GM12878 (cell line): ENCODE results near the gene IFI27L2. TPM values are rescaled to one million over a fixed set of nuclear protein-coding genes. Genes with fewer than 3 reads are reported as not detected.

Source experiments
- ATAC-seq: fragments of 200-7000 bp; cut with Tn5 transposase; 3 replicates; pipeline ENCODE4 v1.9.1; 2020; ENCODE audit warnings: mild to moderate bottlenecking, moderate library complexity
- BruUV-seq: library from RNA; stranded (reverse); fragments of 400-500 nt; replicated peaks from 2 replicates; lab custom pipeline; 2021; lab: Mats Ljungman, UMichigan
- CTCF ChIA-PET: fragments of 300-600 bp; sonication (Branson Sonifier 250); formaldehyde crosslinking; extraction: SDS; loops from one replicate; lab custom pipeline; 2021; ENCODE audit warnings: inconsistent platforms; lab: Yijun Ruan, JAX
- POLR2A ChIA-PET: fragments of 350-600 bp; formaldehyde crosslinking; extraction: SDS; loops from one replicate; lab custom pipeline; 2021; ENCODE audit warnings: inconsistent platforms; lab: Charles Lee
- RAD21 ChIA-PET: fragments of 300-600 bp; sonication (Branson Sonifier 250); formaldehyde crosslinking; loops from one replicate; lab custom pipeline; 2023; ENCODE audit warnings: antibody characterized with exemption; ENCODE audit not compliant: unreplicated experiment; lab: Charles Lee
- SMC1A ChIA-PET: fragments of 300-600 bp; sonication (Branson Sonifier 250); formaldehyde crosslinking; loops from one replicate; lab custom pipeline; 2023; ENCODE audit not compliant: unreplicated experiment, uncharacterized antibody; lab: Charles Lee
- DNase-seq: peaks from one replicate; pipeline ENCODE4 v3.0.0-alpha.2; 2011; ENCODE audit warnings: low read depth, low spot score
- FAIRE-seq: peaks from 3 replicates; lab custom pipeline; 2011; peaks lifted over from hg19 to GRCh38; lab: Jason Lieb, UNC
- H2AFZ ChIP-seq: 2 replicates; pipeline ENCODE4 v1.6.0; 2011; ENCODE audit warnings: low read depth, low read length, control low read depth; ENCODE audit not compliant: control insufficient read depth
- H3K27ac ChIP-seq: 2 replicates; pipeline ENCODE4 v1.5.1; 2011; ENCODE audit warnings: control low read depth; ENCODE audit not compliant: control insufficient read depth, insufficient read depth
- H3K27me3 ChIP-seq, 2 experiments: replicated peaks in 1 of 2; 2 replicates each; pipeline versions ENCODE4 v1.6.0 to v1.6.1; 2011; ENCODE audit warnings: low read length in 1 of 2; ENCODE audit not compliant: control insufficient read depth in 2 of 2, insufficient read depth in 2 of 2
- H3K36me3 ChIP-seq, 2 experiments: 2 replicates each; pipeline ENCODE4 v1.5.1; 2011; ENCODE audit warnings: low read length in 1 of 2; ENCODE audit not compliant: control insufficient read depth in 2 of 2, insufficient read depth in 2 of 2
- H3K4me1 ChIP-seq: 2 replicates; pipeline ENCODE4 v1.6.1; 2011; ENCODE audit warnings: mild to moderate bottlenecking, low read length, moderate library complexity, mixed read lengths; ENCODE audit not compliant: control insufficient read depth, insufficient read depth
- H3K4me2 ChIP-seq: 2 replicates; pipeline ENCODE4 v1.6.0; 2011; ENCODE audit warnings: control low read depth; ENCODE audit not compliant: control insufficient read depth, insufficient read depth
- H3K4me3 ChIP-seq: fragments of 200-600 bp; sonication (generic); 2 replicates; pipeline ENCODE4 v1.5.1; 2016
- H3K79me2 ChIP-seq: 2 replicates; pipeline ENCODE4 v1.6.0; 2011; ENCODE audit warnings: low read length; ENCODE audit not compliant: control insufficient read depth, insufficient read depth
- H3K9ac ChIP-seq: 2 replicates; pipeline ENCODE4 v1.8.0; 2011; ENCODE audit warnings: low read length, control low read depth, mixed read lengths; ENCODE audit not compliant: control insufficient read depth, insufficient read depth
- H3K9me3 ChIP-seq: replicated peaks from 3 replicates; pipeline ENCODE4 v1.5.1; 2011; ENCODE audit warnings: mild to moderate bottlenecking, low read length; ENCODE audit not compliant: control insufficient read depth, insufficient read depth
- H4K20me1 ChIP-seq: 2 replicates; pipeline ENCODE4 v1.6.0; 2011; ENCODE audit not compliant: control insufficient read depth, insufficient read depth
- BMI1 ChIP-seq: fragments of 450-650 bp; IDR thresholded peaks from 2 replicates; pipeline ENCODE4 v1.6.1; 2016; ENCODE audit warnings: mild to moderate bottlenecking, moderate library complexity, borderline replicate concordance
- EP300 ChIP-seq, 2 experiments: fragments of 150-350 bp in 1 of 2; IDR thresholded peaks; 2 replicates each; pipeline ENCODE4 v1.6.1; 2011 to 2012; ENCODE audit warnings: low read depth in 2 of 2, low read length in 2 of 2, borderline replicate concordance in 1 of 2, improper control_type of control experiment in 1 of 2, inconsistent platforms in 1 of 2; ENCODE audit not compliant: control insufficient read depth in 1 of 2
- ETV6 ChIP-seq, 2 experiments: fragments of 450-650 bp in 1 of 2; IDR thresholded peaks in 1 of 2; conservative IDR thresholded peaks in 1 of 2; 2 replicates each; pipeline ENCODE4 v1.6.1; 2014; ENCODE audit warnings: antibody characterized with exemption in 1 of 2, borderline replicate concordance in 1 of 2, low read depth in 1 of 2, mild to moderate bottlenecking in 1 of 2, moderate library complexity in 1 of 2
- NFIC ChIP-seq: IDR thresholded peaks from 2 replicates; pipeline ENCODE4 v1.6.1; 2012; ENCODE audit warnings: low read depth, mild to moderate bottlenecking, inconsistent platforms, low read length, moderate library complexity
- ZNF687 ChIP-seq: fragments of 450-650 bp; IDR thresholded peaks from 2 replicates; pipeline ENCODE4 v1.6.1; 2017; ENCODE audit warnings: mild to moderate bottlenecking, moderate library complexity
- WGBS: methylation state at CpG from one replicate; pipeline ENCODE4 v1.1.6; 2016; ENCODE audit warnings: low lambda C conversion rate; ENCODE audit not compliant: insufficient replicate concordance, insufficient coverage; ENCODE audit errors: missing lambda C conversion rate; 5-methylcytosine and 5-hydroxymethylcytosine counted together
- in situ Hi-C: fragments of 300-500 bp; cut with MboI; formaldehyde crosslinking; loops from 9 replicates; pipeline ENCODE4 v1.14.3; 2018; ENCODE audit warnings: mixed read lengths
- intact Hi-C: fragments of 100-400 bp; cut with micrococcal nuclease; formaldehyde crosslinking; loops from one replicate; pipeline ENCODE4 v1.14.2; 2022; ENCODE audit not compliant: unreplicated experiment
- polyA plus RNA-seq, 11 experiments: library from polyadenylated mRNA; depleted of rRNA in 4 of 11; unstranded in 6 of 11; stranded (reverse) in 5 of 11; fragments of >200 nt; fragmentation: Nextera tagmentation in 4 of 11; fragmentation: Illumina TruSeq in 1 of 11; extraction: Ambion mirVana in 4 of 11; extraction: Trizol in 1 of 11; gene quantifications; 1 replicate in 1 of 11; 2 replicates in 10 of 11; pipeline versions ENCODE4 v1.2.1 to v1.2.3, GENCODE V29; 2011 to 2016; ENCODE audit warnings: inconsistent platforms in 2 of 11, missing spikeins in 2 of 11, low read depth in 1 of 11
- total RNA-seq, 4 experiments: library from RNA; depleted of rRNA in 3 of 4; stranded (reverse); fragments of >200 nt in 3 of 4; fragmentation: Illumina TruSeq in 1 of 4; extraction: Trizol in 1 of 4; gene quantifications; 2 replicates each; pipeline versions ENCODE4 v1.2.1 to v1.2.3, GENCODE V29; 2013 to 2021
- TF ChIP-seq, protein P1 (sequence below): IDR thresholded peaks from 2 replicates; pipeline ENCODE4 v1.6.1; 2011; ENCODE audit warnings: borderline replicate concordance, low read depth, mild to moderate bottlenecking, moderate library complexity, low read length; ENCODE audit not compliant: insufficient read depth, poor library complexity, severe bottlenecking
- TF ChIP-seq, protein P2 (sequence below): IDR thresholded peaks from 2 replicates; pipeline ENCODE4 v1.6.1; 2011; ENCODE audit warnings: low read depth, mild to moderate bottlenecking, low read length, moderate library complexity, borderline replicate concordance; ENCODE audit errors: extremely low read depth

Gene IFI27L2
- total and polyA plus RNA-seq, 10 of the 15 experiments (the other 5 are each of a cell fraction or from before 2014, with no cell fraction given): 26.6 to 134 (median 60.3) TPM

DNA sequence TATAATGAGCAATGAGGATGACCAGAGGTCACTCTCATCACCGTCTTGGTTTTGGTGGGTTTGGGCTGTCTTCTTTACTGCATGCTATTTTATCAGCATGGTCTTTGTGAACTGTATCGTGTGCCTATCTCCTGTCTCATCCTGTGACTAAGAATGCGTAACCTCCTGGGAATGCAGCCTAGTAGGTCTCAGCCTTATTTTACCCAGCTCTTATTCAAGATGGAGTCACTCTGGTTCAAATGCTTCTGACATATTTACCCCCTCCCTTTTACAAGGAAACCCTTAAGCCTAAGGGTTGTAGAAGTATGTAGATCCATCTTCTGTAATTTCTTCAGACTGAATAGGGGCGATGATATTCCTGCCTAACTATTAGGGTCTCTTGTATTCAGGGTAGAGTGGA is 39.9 kb downstream of the IFI27L2 start (continued):
- no peak for TF ChIP-seq ZNF687
- TF ChIP-seq, protein P1, sequence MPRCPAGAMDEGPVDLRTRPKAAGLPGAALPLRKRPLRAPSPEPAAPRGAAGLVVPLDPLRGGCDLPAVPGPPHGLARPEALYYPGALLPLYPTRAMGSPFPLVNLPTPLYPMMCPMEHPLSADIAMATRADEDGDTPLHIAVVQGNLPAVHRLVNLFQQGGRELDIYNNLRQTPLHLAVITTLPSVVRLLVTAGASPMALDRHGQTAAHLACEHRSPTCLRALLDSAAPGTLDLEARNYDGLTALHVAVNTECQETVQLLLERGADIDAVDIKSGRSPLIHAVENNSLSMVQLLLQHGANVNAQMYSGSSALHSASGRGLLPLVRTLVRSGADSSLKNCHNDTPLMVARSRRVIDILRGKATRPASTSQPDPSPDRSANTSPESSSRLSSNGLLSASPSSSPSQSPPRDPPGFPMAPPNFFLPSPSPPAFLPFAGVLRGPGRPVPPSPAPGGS: no peak

GRCh38 chr14:94088516-94088915 is 40.9 kb downstream of the IFI27L2 start:
- no peaks in the 10 kb centered on the region for H4K20me1 ChIP-seq
- ChIA-PET SMC1A (no interaction called here), RAD21 (no interaction called here), POLR2A (no interaction called here), CTCF (interaction anchor here (1.6 kb wide), 1 partner anchor 44 kb away, joined by 5 read pairs; no protein-coding TSS in a partner anchor)
- no peaks in the 10 kb centered on the region for H3K36me3 ChIP-seq
- intact Hi-C loops: no loop called here
- no peak overlapping the region for H3K4me2 ChIP-seq
- ATAC-seq (no peak), DNase-seq (no peak), FAIRE-seq (no peak)
- no peak overlapping the region for H3K9ac ChIP-seq
- in situ Hi-C loops: no loop called here
- 45% methylated on average over 4 of the region's 5 CpGs for WGBS
- no peak overlapping the region for H3K27ac ChIP-seq
- H3K79me2 ChIP-seq: no peaks in the 10 kb centered on the region
- BruUV-seq: no TSS peak
- H3K4me1 ChIP-seq: no peaks in the 10 kb centered on the region
- H3K27me3 ChIP-seq: no peaks in the 10 kb centered on the region
- H3K9me3 ChIP-seq: no peaks in the 10 kb centered on the region; the same call in 2 of the 3 replicates
- no peak overlapping the region for H2AFZ ChIP-seq
- H3K4me3 ChIP-seq: no peak overlapping the region
- no peak for TF ChIP-seq ETV6 (conservative IDR thresholded peaks at IDR 0.05 in 1 of 2, IDR thresholded peaks at IDR 0.05 in 1 of 2; ENCODE audit: borderline replicate concordance in 1 of 2, low read depth in 1 of 2)
- no peak for TF ChIP-seq BMI1
- TF ChIP-seq, protein P2, sequence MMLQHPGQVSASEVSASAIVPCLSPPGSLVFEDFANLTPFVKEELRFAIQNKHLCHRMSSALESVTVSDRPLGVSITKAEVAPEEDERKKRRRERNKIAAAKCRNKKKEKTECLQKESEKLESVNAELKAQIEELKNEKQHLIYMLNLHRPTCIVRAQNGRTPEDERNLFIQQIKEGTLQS: no peak
- no peak for TF ChIP-seq NFIC
- no peak for TF ChIP-seq EP300 (IDR thresholded peaks at IDR 0.05; ENCODE audit: borderline replicate concordance in 1 of 2, control insufficient read depth in 1 of 2, low read depth in 2 of 2, low read length in 2 of 2)
